Type B pancreatic cell (in vitro differentiated cells): ENCODE measurements around the gene PLCB1. TPM values are rescaled to one million over a fixed set of nuclear protein-coding genes. Genes with fewer than 3 reads are reported as not detected.

Experiments used
- DNase-seq: peaks from one replicate; pipeline ENCODE4 v3.0.0; 2021; ENCODE audit warnings: mixed read lengths; ENCODE audit not compliant: unreplicated experiment; ENCODE audit errors: extremely low spot score
- H3K27ac Mint-ChIP-seq: 2 replicates; pipeline ENCODE4 v1.8.0; 2021; ENCODE audit warnings: mild to moderate bottlenecking, mixed read lengths
- H3K27me3 Mint-ChIP-seq: 2 replicates; pipeline ENCODE4 v1.8.0; 2021; ENCODE audit warnings: mixed read lengths
- H3K36me3 Mint-ChIP-seq: 2 replicates; pipeline ENCODE4 v1.8.0; 2021; ENCODE audit warnings: mixed read lengths
- H3K4me1 Mint-ChIP-seq: one replicate; pipeline ENCODE4 v1.8.0; 2021; ENCODE audit warnings: mixed read lengths; ENCODE audit not compliant: unreplicated experiment
- H3K4me3 Mint-ChIP-seq: 2 replicates; pipeline ENCODE4 v1.8.0; 2021; ENCODE audit warnings: mild to moderate bottlenecking, mixed read lengths
- H3K9me3 Mint-ChIP-seq: 2 replicates; pipeline ENCODE4 v1.8.0; 2021; ENCODE audit warnings: mixed read lengths
- total RNA-seq: library from RNA; stranded (reverse); gene quantifications from 2 replicates; pipeline ENCODE4 v1.2.1, GENCODE V29; 2021; ENCODE audit warnings: low replicate concordance
- TF ChIP-seq, protein P1 (sequence below): fragments of 200-600 bp; sonication (generic); conservative IDR thresholded peaks from 2 replicates; pipeline ENCODE4 v1.5.0; 2021; ENCODE audit warnings: antibody characterized with exemption, mild to moderate bottlenecking

Gene PLCB1
- total RNA-seq, 1 donor from 2014 or later = 17.9 TPM

DNA sequence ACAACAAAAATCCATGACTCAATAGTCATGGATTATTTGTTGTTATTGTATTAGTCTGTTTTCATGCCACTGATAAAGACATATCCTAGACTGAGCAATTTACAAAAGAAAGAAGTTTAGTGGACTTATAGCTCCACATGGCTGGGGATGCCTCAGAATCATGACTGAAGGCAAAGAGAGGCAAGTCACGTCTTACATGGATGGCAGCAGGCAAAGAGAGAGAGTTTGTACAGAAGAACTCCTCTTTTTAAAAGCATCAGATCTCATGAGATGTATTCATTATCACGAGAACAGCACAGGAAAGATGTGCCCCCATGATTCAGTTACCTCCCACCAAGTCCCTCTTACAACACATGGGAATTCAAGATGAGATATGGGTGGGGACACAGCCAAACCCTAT is 792.5 kb downstream of the PLCB1 start:
- Mint-ChIP-seq H3K27ac (no peak overlapping the region), H3K4me1 (no peaks in the 10 kb centered on the region), H3K4me3 (no peak overlapping the region), H3K36me3 (no peaks in the 10 kb centered on the region), H3K27me3 (no peaks in the 10 kb centered on the region), H3K9me3 (no peaks in the 10 kb centered on the region)
- TF ChIP-seq, protein P1, sequence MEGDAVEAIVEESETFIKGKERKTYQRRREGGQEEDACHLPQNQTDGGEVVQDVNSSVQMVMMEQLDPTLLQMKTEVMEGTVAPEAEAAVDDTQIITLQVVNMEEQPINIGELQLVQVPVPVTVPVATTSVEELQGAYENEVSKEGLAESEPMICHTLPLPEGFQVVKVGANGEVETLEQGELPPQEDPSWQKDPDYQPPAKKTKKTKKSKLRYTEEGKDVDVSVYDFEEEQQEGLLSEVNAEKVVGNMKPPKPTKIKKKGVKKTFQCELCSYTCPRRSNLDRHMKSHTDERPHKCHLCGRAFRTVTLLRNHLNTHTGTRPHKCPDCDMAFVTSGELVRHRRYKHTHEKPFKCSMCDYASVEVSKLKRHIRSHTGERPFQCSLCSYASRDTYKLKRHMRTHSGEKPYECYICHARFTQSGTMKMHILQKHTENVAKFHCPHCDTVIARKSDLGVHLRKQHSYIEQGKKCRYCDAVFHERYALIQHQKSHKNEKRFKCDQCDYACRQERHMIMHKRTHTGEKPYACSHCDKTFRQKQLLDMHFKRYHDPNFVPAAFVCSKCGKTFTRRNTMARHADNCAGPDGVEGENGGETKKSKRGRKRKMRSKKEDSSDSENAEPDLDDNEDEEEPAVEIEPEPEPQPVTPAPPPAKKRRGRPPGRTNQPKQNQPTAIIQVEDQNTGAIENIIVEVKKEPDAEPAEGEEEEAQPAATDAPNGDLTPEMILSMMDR = no peak
- DNase-seq = no peak

DNA sequence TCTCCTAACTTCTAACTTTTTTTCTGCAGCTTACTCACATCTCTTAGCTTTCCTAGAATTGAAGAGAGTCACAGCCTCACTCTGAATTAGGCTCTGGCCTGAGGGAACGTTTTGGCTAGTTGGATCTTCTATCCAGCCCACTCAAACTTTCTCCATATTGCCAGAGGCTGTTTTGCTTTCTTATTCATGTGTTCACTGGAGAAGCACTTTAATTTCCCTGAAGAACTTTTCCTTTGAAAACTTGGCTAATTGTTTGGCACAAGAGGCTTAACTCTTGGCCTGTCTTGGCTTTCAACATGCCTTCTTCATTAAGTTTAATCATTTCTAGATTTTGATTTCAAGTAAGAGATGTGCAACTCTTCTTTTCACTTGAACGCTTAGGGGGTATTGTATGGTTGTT is 798.7 kb downstream of the PLCB1 start:
- no peaks in the 10 kb centered on the region for H3K27me3 Mint-ChIP-seq
- H3K9me3 Mint-ChIP-seq = no peaks in the 10 kb centered on the region
- no peak for DNase-seq
- TF ChIP-seq, protein P1 = no peak
- H3K4me3 Mint-ChIP-seq = no peak overlapping the region
- H3K4me1 Mint-ChIP-seq = peaks cover 15% of the 10 kb centered on the region
- H3K27ac Mint-ChIP-seq = no peak overlapping the region
- H3K36me3 Mint-ChIP-seq = no peaks in the 10 kb centered on the region

DNA sequence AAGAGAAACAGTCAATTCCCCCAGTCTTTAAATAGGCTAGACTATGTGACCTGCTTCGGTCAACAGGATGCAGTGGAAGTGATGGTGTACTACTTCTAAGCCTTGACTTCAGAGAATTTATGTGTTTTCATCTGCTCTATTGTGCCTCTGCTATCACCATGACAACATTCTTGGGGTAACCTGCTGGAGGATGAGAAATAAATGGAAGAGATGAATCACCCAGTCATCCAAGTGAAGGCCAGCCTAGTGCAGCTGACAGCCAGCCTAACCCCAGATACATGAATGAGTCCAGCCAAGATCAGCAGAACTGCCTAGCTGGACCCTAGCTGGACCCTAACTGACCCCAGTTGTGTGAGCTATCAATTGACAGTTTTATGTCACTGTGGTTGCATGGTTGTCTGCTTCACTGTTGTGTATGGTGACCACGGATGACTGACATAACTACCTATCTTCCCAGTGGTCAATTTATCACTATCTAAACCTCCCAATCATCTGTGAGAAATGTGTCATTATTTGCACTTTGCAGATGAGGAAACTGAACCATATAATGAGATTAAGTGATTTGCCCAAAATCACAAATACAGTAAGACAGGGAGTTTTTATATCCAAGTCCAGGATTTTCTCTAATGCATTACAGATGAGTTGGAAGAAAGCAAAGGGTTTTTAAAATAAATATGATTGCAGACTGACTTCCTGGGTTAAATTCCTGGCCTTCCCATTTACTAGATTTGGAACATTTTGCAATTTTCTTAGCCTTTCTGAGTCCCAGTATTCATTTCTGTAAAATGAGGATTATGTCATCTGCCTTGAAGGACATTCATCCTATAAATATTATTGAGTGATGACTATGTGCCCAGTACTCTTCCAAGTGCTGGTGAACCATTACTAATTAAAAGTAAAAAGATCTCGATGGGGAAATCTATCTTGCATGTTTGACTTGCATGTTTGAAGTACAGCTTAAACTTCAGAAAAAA is 800.4 kb downstream of the PLCB1 start:
- Mint-ChIP-seq H3K9me3 (no peaks in the 10 kb centered on the region), H3K36me3 (no peaks in the 10 kb centered on the region), H3K27me3 (no peaks in the 10 kb centered on the region), H3K4me3 (no peak overlapping the region), H3K4me1 (peaks cover 15% of the 10 kb centered on the region), H3K27ac (no peak overlapping the region)
- DNase-seq = no peak
- TF ChIP-seq, protein P1 = no peak

DNA sequence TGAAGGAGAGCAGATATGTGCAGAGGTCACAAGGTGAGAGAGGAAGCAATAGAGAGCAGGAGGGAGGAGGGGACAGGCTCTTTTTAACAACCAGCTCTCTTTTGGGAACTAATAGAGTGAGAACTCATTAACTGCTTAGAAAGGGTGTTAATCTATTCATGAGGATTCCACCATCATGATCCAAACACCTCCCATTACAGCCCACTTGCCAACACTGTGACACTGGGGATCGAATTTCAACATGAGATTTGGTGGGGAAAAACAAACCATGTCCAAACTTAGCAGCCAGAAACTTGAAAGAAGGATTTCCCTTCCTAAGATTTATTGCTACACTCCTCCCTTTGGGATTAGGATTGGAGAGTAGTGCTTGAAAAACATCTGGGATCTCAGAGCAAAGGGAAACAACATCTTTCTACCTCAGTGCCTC is 801.3 kb downstream of the PLCB1 start:
- H3K4me1 Mint-ChIP-seq = peaks cover 15% of the 10 kb centered on the region
- TF ChIP-seq, protein P1 = no peak
- no peak overlapping the region for H3K27ac Mint-ChIP-seq
- no peaks in the 10 kb centered on the region for H3K9me3 Mint-ChIP-seq
- no peaks in the 10 kb centered on the region for H3K36me3 Mint-ChIP-seq
- H3K4me3 Mint-ChIP-seq = no peak overlapping the region
- DNase-seq = no peak
- no peaks in the 10 kb centered on the region for H3K27me3 Mint-ChIP-seq

DNA sequence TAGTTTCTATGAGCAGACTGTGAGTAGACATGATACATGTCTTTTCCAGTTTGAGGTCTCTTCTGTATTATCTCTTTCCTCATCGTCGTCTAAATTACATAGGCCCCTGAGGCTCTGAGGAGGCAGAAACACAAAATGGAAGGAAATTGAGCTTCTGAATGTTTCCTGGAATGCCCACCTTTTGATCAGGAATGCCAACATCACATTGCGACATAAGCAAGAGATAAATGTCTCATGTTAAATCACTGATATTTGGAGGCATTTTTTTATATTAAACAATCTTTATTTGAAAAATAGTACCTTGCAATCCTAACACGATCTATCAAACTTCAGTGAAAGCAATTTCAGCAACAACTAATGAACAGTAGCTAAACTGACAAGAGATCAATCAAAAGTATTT is 802.3 kb downstream of the PLCB1 start:
- Mint-ChIP-seq H3K27me3 (no peaks in the 10 kb centered on the region), H3K9me3 (no peaks in the 10 kb centered on the region), H3K36me3 (no peaks in the 10 kb centered on the region), H3K4me3 (no peak overlapping the region), H3K4me1 (peaks cover 15% of the 10 kb centered on the region), H3K27ac (no peak overlapping the region)
- TF ChIP-seq, protein P1 = no peak
- DNase-seq = no peak

Other genes with a start within 250 kb of the PLCB1 start
- not detected in 2 replicates for gene HAO1, start 191.8 kb upstream of the PLCB1 start, total RNA-seq
- gene TMX4, start 112.5 kb upstream of the PLCB1 start, total RNA-seq = 27.6 and 40.9 TPM in 2 replicates